ENCODE measurements around the gene HTRA3. TPM values are rescaled to one million over a fixed set of nuclear protein-coding genes. Genes with fewer than 3 reads are reported as not detected.

HTRA3 gene
- total and polyA plus RNA-seq, 2 experiments from 2014 or later, result 1.3 to 3.6 TPM

GRCh38 chr4:8332038-8332857 is 62.7 kb downstream of the HTRA3 start:
- Histone ChIP-seq H3K27me3 (ENCODE audit: insufficient read depth) (no peaks in the 10 kb centered on the region), H3K36me3 (ENCODE audit: insufficient read depth) (no peaks in the 10 kb centered on the region), H3K79me2 (replicated peaks; ENCODE audit: insufficient read depth) (no peaks in the 10 kb centered on the region), H3K4me2 (no peak overlapping the region), H3F3A (replicated peaks; ENCODE audit: low read depth) (no peaks in the 10 kb centered on the region), H3K4me3 (no peak overlapping the region), H3K9me2 (ENCODE audit: insufficient read depth) (no peaks in the 10 kb centered on the region), H3K27ac (ENCODE audit: low read depth) (no peak overlapping the region), H3K4me1 (ENCODE audit: insufficient read depth) (no peaks in the 10 kb centered on the region), H2AFZ (no peak overlapping the region), H4K20me1 (replicated peaks; ENCODE audit: insufficient read depth) (no peaks in the 10 kb centered on the region)
- Mint-ChIP-seq H3K27ac (no peak overlapping the region), H3K27me3 (ENCODE audit: insufficient read depth, low read depth, poor library complexity) (no peaks in the 10 kb centered on the region), H3K4me1 (no peaks in the 10 kb centered on the region; the same call in 2 of the 3 replicates), H3K4me3 (no peak overlapping the region; the same call in 2 of the 3 replicates), H3K36me3 (ENCODE audit: low read depth) (no peaks in the 10 kb centered on the region; the same call in 2 of the 3 replicates), H3K9me3 (peaks cover 7% of the 10 kb centered on the region)
- no peak for ATAC-seq
- no peak for TF ChIP-seq ZNF462 (CRISPR knock-in tag; IDR thresholded peaks at IDR 0.05)
- TF ChIP-seq CREB1 (CRISPR knock-in tag; IDR thresholded peaks at IDR 0.05; ENCODE audit: low read depth), result no peak
- TF ChIP-seq JUNB (IDR thresholded peaks at IDR 0.05; ENCODE audit: unreplicated experiment), result no peak
- no peak for TF ChIP-seq EZH2 (IDR thresholded peaks at IDR 0.05; ENCODE audit: low read depth, unreplicated experiment)
- TF ChIP-seq ZNF114 (CRISPR knock-in tag; IDR thresholded peaks at IDR 0.05), result no peak
- TF ChIP-seq CTCF (conservative IDR thresholded peaks at IDR 0.05; ENCODE audit: low read depth in 2 of 2), result no peak
- no peak for TF ChIP-seq STAT1 (IDR thresholded peaks at IDR 0.05; ENCODE audit: unreplicated experiment)
- TF ChIP-seq NANOG (IDR thresholded peaks at IDR 0.05; ENCODE audit: borderline replicate concordance), result no peak
- no peak for DNase-seq (ENCODE audit: low spot score)
